Measurements from ENCODE around the gene LARP4B. TPM values are rescaled to one million over a fixed set of nuclear protein-coding genes. Genes with fewer than 3 reads are reported as not detected.

The LARP4B gene
- total RNA-seq, 6 experiments from 2014 or later = 81.5 to 88.1 (median 83.5) TPM

DNA sequence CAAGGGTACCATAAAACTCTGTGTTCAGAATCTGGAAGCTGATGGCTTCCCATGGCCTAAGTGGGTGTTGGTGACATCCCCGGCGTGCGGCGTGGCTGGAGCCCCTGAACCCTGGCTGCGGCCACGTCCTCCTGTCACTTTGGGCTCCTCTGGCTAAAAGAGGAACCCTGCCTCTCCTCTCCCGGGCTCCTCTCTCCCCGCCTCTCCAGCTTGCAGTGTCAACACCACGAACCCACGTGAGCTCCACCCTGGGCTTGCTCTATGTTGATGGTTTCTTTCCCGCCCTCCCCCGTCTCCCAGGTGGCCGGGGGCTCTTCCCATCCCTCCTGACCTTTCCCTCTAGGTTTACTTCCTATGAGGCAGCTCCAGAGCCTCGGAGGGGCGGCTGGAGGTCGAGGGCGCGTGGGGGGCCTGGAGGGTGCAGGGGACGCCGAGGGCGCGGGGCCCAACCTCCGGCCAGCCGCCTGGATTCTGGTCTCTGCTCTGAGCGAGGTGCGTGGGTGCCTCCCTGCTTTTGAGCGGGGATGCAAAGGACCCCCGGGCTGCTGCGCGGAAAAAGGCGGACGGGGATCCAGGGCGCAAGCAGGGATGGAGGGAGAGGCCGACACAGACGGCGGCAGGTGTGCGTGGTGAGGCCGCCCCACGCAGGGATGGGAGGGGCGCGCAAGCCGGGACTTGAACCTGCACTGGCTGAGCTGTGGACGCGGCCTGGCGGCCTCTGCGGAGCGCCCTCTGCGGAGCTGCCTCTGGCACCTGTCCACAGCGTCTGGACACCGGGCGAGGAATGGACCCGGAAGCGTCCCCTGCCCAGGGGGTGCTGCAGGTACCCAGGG lies 126.5 kb downstream of the LARP4B start:
- Mint-ChIP-seq H3K27me3 (ENCODE audit: insufficient read depth) (peaks cover 16% of the 10 kb centered on the region), H3K27ac (peak overlapping the region; percentile 46; the same call in 1 of the 2 replicates), H3K4me1 (ENCODE audit: low read depth) (peaks cover 8% of the 10 kb centered on the region; the same call in 1 of the 2 replicates), H3K4me3 (peak overlapping the region; percentile 22; the same call in 1 of the 2 replicates), H3K9me3 (peaks cover 5% of the 10 kb centered on the region; the same call in 1 of the 2 replicates), H3K36me3 (ENCODE audit: low read depth) (peaks cover 35% of the 10 kb centered on the region)
- TF ChIP-seq, protein P1, sequence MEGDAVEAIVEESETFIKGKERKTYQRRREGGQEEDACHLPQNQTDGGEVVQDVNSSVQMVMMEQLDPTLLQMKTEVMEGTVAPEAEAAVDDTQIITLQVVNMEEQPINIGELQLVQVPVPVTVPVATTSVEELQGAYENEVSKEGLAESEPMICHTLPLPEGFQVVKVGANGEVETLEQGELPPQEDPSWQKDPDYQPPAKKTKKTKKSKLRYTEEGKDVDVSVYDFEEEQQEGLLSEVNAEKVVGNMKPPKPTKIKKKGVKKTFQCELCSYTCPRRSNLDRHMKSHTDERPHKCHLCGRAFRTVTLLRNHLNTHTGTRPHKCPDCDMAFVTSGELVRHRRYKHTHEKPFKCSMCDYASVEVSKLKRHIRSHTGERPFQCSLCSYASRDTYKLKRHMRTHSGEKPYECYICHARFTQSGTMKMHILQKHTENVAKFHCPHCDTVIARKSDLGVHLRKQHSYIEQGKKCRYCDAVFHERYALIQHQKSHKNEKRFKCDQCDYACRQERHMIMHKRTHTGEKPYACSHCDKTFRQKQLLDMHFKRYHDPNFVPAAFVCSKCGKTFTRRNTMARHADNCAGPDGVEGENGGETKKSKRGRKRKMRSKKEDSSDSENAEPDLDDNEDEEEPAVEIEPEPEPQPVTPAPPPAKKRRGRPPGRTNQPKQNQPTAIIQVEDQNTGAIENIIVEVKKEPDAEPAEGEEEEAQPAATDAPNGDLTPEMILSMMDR (IDR thresholded peaks at IDR 0.05) = no peak
- DNase-seq = no peak

DNA sequence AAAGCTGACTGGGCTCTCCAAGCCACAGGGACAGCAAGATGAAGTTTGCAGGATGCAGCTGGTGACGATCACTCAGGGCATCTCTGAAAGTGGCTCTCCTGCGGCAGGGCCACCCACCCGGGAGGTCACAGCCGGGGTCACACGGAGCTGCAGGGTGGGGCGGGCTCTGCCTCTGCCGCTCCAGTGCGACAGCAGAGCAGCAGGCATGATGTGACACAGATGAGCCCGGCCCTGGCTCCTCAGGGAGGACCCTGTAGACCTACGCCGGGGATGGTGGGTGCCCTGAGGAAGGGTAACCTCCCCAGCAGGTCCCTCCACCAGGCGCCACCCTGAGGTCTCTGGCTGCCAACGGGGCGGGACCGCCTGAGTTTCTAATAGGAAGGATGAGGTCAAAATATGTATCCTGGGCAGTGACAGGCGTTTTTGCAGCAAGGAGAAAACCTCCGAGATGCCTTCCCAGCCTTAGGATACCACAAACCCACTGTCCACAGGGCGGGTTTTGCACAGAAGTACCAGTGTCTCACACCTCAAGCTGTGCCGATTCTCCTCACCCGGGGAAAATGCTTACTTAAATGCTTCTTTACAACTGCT lies 127.2 kb downstream of the LARP4B start:
- TF ChIP-seq, protein P1 (IDR thresholded peaks at IDR 0.05) = no peak
- Mint-ChIP-seq H3K9me3 (peaks cover 10% of the 10 kb centered on the region), H3K4me1 (ENCODE audit: low read depth) (peaks cover 8% of the 10 kb centered on the region; the same call in 1 of the 2 replicates), H3K36me3 (ENCODE audit: low read depth) (peaks cover 36% of the 10 kb centered on the region), H3K27me3 (ENCODE audit: insufficient read depth) (peaks cover 14% of the 10 kb centered on the region), H3K4me3 (no peak overlapping the region), H3K27ac (no peak overlapping the region; the same call in 1 of the 2 replicates)
- no peak for DNase-seq

DNA sequence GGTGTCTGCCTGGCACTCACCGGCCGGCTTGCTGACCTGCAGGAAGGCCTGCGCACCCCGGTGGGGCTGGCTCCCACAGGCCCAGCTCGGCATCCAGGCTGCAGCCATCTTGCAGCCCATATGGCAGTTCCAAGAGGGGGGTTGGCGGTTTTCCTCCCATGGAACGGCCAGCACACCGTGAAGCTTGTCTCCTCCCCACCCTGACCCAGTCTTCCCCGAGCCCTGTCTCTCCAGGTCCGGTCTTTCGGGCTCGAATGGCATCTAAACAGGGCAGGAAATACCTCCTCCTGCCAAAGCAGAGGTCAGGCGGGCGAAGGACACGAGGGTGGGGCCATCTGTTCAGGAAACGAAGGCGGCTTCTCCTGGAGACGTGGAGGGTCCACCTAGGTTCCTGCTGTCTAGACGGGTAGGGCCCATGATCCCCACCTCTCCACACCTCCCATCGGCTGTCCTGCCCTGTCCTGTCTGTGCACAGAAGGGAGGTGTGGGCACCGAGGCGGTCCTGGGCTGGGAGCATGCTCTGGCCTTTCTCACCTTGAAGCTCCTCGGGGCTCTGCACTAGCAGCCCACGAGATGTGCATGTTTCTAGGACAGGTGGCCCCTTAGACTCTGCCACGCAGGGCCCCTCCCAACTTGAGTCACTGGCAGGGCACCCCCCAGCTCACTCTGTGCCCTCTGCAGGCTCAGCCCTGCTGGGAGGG lies 128.3 kb downstream of the LARP4B start:
- H3K27me3 Mint-ChIP-seq (ENCODE audit: insufficient read depth) = peaks cover 14% of the 10 kb centered on the region
- TF ChIP-seq, protein P1 (IDR thresholded peaks at IDR 0.05) = no peak
- H3K4me3 Mint-ChIP-seq = no peak overlapping the region
- no peak for DNase-seq
- peaks cover 8% of the 10 kb centered on the region; the same call in 1 of the 2 replicates for H3K4me1 Mint-ChIP-seq (ENCODE audit: low read depth)
- H3K27ac Mint-ChIP-seq = no peak overlapping the region
- peaks cover 21% of the 10 kb centered on the region for H3K9me3 Mint-ChIP-seq
- peaks cover 37% of the 10 kb centered on the region for H3K36me3 Mint-ChIP-seq (ENCODE audit: low read depth)

DNA sequence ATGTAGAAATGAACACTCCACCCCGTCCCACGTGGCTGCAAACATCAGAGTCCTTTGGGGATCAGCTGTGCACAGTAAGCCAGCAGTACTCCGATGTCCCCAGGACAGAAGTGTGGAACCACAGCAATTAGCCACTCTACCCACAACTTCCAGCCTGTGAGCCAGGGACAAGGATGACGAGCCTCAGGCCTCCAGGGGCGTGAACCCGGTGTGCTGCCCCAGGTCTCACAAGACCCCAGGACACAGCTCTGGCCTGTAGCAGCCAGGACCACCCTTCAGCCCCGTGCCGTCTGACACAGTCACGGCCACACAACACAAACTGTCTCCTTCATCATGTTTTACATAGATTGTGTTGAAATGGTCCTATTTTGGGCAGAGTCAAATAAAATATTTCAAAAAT lies 129.0 kb downstream of the LARP4B start:
- H3K4me1 Mint-ChIP-seq (ENCODE audit: low read depth) = peaks cover 8% of the 10 kb centered on the region; the same call in 1 of the 2 replicates
- TF ChIP-seq, protein P1 (IDR thresholded peaks at IDR 0.05) = no peak
- H3K4me3 Mint-ChIP-seq = no peak overlapping the region
- H3K36me3 Mint-ChIP-seq (ENCODE audit: low read depth) = peaks cover 44% of the 10 kb centered on the region
- no peak overlapping the region for H3K27ac Mint-ChIP-seq
- no peak for DNase-seq
- peaks cover 28% of the 10 kb centered on the region for H3K9me3 Mint-ChIP-seq
- peaks cover 14% of the 10 kb centered on the region for H3K27me3 Mint-ChIP-seq (ENCODE audit: insufficient read depth)

DNA sequence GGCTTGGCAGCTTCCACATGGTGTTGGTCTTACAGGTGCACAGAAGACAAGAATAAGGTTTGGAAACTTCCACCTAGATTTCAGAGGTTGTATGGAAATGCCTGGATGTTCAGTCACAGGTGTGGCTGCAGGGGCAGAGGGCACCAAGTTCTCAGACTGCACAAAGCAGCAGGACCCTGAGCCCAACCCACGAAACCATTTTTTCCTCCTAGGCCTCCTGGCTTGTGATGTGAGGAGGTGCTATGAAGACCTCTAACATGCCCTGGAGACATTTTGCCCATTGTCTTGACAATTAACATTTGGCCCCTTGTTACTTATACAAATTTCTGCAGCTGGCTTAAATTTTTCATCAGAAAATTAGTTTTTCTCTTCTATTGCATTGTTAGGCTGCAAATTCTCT lies 134.3 kb downstream of the LARP4B start:
- Mint-ChIP-seq H3K27ac (no peak overlapping the region), H3K36me3 (ENCODE audit: low read depth) (peaks cover 58% of the 10 kb centered on the region), H3K4me1 (ENCODE audit: low read depth) (peaks cover 21% of the 10 kb centered on the region), H3K4me3 (no peak overlapping the region), H3K27me3 (ENCODE audit: insufficient read depth) (peaks cover 8% of the 10 kb centered on the region), H3K9me3 (peaks cover 44% of the 10 kb centered on the region)
- DNase-seq = no peak
- TF ChIP-seq, protein P1 (IDR thresholded peaks at IDR 0.05) = no peak
